ENCODE data around the gene BAIAP2L1. TPM values are rescaled to one million over a fixed set of nuclear protein-coding genes. Genes with fewer than 3 reads are reported as not detected.

BAIAP2L1 gene
- total RNA-seq, 4 donors from 2014 or later = 39.8 to 59.8 (median 53.3) TPM

DNA sequence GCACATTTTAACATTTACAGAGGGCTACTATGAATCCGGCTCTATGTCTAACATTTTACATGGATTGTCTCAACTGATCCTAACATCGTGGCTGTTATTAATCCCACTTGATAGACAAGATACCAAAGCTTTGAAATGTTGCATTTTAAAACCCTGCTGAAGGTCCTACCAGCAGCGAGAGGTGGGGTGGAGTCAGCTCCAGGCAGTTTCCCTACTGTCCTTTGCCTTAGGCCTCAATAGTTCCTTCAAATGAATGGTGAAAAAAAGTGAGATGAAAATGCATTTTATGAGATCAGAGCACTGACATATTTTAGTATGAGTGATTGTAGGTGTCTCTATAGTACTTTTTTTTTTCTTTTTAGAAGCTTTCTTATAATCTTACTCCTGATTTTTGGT is 26.6 kb downstream of the BAIAP2L1 start:
- Histone ChIP-seq H3K36me3 (no peaks in the 10 kb centered on the region), H3K4me1 (peaks cover 0 to 2% (median 0%) of the 10 kb centered on the region in 4 donors), H3K4me3 (no peak overlapping the region), H3K9me3 (no peaks in the 10 kb centered on the region), H3K27me3 (no peaks in the 10 kb centered on the region), H3K27ac (no peak overlapping the region)
- intact Hi-C loops (cut with DNase I; ENCODE audit: low total_unique reads) = no loop called here
- TF ChIP-seq POLR2AphosphoS5 (IDR thresholded peaks at IDR 0.05) = no peak
- TF ChIP-seq POLR2A (IDR thresholded peaks at IDR 0.05) = no peak
- no peak for TF ChIP-seq EP300 (IDR thresholded peaks at IDR 0.05; ENCODE audit: low read depth)
- TF ChIP-seq, protein P1, sequence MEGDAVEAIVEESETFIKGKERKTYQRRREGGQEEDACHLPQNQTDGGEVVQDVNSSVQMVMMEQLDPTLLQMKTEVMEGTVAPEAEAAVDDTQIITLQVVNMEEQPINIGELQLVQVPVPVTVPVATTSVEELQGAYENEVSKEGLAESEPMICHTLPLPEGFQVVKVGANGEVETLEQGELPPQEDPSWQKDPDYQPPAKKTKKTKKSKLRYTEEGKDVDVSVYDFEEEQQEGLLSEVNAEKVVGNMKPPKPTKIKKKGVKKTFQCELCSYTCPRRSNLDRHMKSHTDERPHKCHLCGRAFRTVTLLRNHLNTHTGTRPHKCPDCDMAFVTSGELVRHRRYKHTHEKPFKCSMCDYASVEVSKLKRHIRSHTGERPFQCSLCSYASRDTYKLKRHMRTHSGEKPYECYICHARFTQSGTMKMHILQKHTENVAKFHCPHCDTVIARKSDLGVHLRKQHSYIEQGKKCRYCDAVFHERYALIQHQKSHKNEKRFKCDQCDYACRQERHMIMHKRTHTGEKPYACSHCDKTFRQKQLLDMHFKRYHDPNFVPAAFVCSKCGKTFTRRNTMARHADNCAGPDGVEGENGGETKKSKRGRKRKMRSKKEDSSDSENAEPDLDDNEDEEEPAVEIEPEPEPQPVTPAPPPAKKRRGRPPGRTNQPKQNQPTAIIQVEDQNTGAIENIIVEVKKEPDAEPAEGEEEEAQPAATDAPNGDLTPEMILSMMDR (IDR thresholded peaks at IDR 0.05) = no peak
- 88 to 92% methylated on average over 3 of the region's 3 CpGs for WGBS, 2 donors (ENCODE audit: low coverage in 1 of 2)
- in situ Hi-C loops (cut with MboI; ENCODE audit: low pct_ligation_motif_present in 1 of 4, low pct_unique_long_range_greater_than_20kb in 1 of 4, low sequenced_read_pairs in 3 of 4) = no loop called here
- DNase-seq = no peak

DNA sequence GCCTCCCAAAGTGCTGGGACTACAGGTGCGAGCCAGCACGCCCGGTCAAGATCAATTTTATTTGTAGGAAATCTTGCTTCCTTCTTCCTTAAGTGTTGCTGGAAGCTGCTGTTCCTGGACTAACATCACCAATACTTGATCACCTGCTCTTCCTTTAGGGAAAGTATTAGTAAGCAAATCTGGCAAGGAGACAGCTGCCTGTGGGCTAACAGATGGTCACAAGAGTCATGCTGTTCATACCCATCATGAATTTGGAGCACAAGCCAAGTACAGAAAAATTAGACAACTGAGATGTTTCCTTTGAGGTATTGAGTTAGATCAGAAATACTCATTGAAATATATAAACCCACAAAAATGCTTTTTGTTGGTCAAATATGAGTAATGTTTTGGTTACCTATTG is 27.9 kb downstream of the BAIAP2L1 start:
- no peak for TF ChIP-seq POLR2A (IDR thresholded peaks at IDR 0.05)
- TF ChIP-seq, protein P1 (IDR thresholded peaks at IDR 0.05) = no peak
- TF ChIP-seq POLR2AphosphoS5 (IDR thresholded peaks at IDR 0.05) = no peak
- no peak for TF ChIP-seq EP300 (IDR thresholded peaks at IDR 0.05; ENCODE audit: low read depth)
- H3K36me3 ChIP-seq = no peaks in the 10 kb centered on the region
- no peaks in the 10 kb centered on the region for H3K9me3 ChIP-seq
- no peak overlapping the region for H3K27ac ChIP-seq
- peaks cover 0 to 2% (median 0%) of the 10 kb centered on the region in 4 donors for H3K4me1 ChIP-seq
- in situ Hi-C loops (cut with MboI; ENCODE audit: low pct_ligation_motif_present in 1 of 4, low pct_unique_long_range_greater_than_20kb in 1 of 4, low sequenced_read_pairs in 3 of 4) (no loop called here), intact Hi-C loops (cut with DNase I; ENCODE audit: low total_unique reads) (no loop called here)
- no peaks in the 10 kb centered on the region for H3K27me3 ChIP-seq
- H3K4me3 ChIP-seq = no peak overlapping the region
- no peak for DNase-seq
- WGBS, 2 donors (ENCODE audit: low coverage in 1 of 2) = 80 to 84% methylated on average over 1 to 3 of the region's 3 CpGs

DNA sequence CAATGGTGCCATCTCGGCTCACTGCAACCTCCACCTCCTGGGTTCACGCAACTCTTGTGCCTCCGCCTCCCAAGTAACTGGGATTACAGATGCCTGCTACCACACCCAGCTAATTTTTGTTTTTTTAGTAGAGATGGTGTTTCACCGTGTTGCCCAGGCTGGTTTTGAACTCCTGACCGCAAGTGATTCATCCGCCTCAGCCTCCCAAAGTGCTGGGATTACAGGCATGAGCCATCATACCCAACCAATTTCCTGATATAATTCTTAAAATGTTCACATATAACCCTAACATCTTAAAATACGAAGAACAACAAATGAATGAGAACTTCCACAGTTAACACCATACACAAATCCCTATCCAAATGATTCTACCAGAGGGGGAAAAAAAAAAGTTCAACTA is 31.2 kb downstream of the BAIAP2L1 start:
- peaks cover 2 to 12% (median 8%) of the 10 kb centered on the region in 4 donors for H3K4me1 ChIP-seq
- intact Hi-C loops (cut with DNase I; ENCODE audit: low total_unique reads) (no loop called here), in situ Hi-C loops (cut with MboI; ENCODE audit: low pct_ligation_motif_present in 1 of 4, low pct_unique_long_range_greater_than_20kb in 1 of 4, low sequenced_read_pairs in 3 of 4) (no loop called here)
- DNase-seq = no peak
- no peaks in the 10 kb centered on the region for H3K27me3 ChIP-seq
- WGBS, 2 donors (ENCODE audit: low coverage in 1 of 2) = 89 to 100% methylated on average over 2 to 7 of the region's 7 CpGs
- no peaks in the 10 kb centered on the region for H3K9me3 ChIP-seq
- no peak for TF ChIP-seq POLR2A (IDR thresholded peaks at IDR 0.05)
- TF ChIP-seq, protein P1 (IDR thresholded peaks at IDR 0.05) = no peak
- TF ChIP-seq EP300 (IDR thresholded peaks at IDR 0.05; ENCODE audit: low read depth) = no peak
- no peak for TF ChIP-seq POLR2AphosphoS5 (IDR thresholded peaks at IDR 0.05)
- no peaks in the 10 kb centered on the region for H3K36me3 ChIP-seq
- no peak overlapping the region for H3K27ac ChIP-seq
- H3K4me3 ChIP-seq = no peak overlapping the region

DNA sequence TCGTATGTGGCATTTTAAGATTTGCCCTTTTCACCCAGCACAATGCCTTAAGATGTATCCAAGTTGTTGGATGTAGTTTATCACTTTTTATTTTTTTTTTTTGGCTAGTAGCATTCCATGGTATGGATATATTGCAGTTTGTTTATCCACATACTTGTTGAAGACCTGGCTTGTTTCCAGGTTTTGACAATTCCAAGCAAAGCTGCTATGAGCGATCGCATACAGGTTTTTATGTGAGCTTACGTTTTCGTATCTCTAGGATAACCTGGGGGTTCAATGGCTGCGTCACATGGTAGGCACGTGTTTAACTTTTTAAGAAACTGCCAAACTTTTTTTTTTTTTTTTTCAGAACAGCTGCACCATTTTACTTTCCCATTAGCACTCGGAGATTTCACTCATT is 32.2 kb downstream of the BAIAP2L1 start:
- 60 to 78% methylated on average over 8 of the region's 8 CpGs for WGBS, 2 donors (ENCODE audit: low coverage in 1 of 2)
- peaks cover 2 to 12% (median 8%) of the 10 kb centered on the region in 4 donors for H3K4me1 ChIP-seq
- in situ Hi-C loops (cut with MboI; ENCODE audit: low pct_ligation_motif_present in 1 of 4, low pct_unique_long_range_greater_than_20kb in 1 of 4, low sequenced_read_pairs in 3 of 4) = no loop called here

More for the DNA sequence above, 32.2 kb downstream of the BAIAP2L1 start:
- H3K36me3 ChIP-seq = no peaks in the 10 kb centered on the region
- H3K4me3 ChIP-seq = no peak overlapping the region
- DNase-seq = no peak
- intact Hi-C loops (cut with DNase I; ENCODE audit: low total_unique reads) = no loop called here
- H3K27ac ChIP-seq = no peak overlapping the region
- no peaks in the 10 kb centered on the region for H3K9me3 ChIP-seq
- TF ChIP-seq POLR2AphosphoS5 (IDR thresholded peaks at IDR 0.05) (no peak), EP300 (IDR thresholded peaks at IDR 0.05; ENCODE audit: low read depth) (no peak), POLR2A (IDR thresholded peaks at IDR 0.05) (no peak)
- TF ChIP-seq, protein P1 (IDR thresholded peaks at IDR 0.05) = no peak
- H3K27me3 ChIP-seq = no peaks in the 10 kb centered on the region

Data from transverse colon (tissue), 4 donors.